AG09319 (cell line): Measurements from ENCODE around the gene CCDC6.

ENCODE experiments used
- DNase-seq: peaks from one replicate; pipeline ENCODE4 v3.0.0-alpha.2; 2010; ENCODE audit warnings: low read depth; ENCODE audit errors: extremely low read depth
- TF ChIP-seq, protein P1 (sequence below): IDR thresholded peaks from 2 replicates; pipeline ENCODE4 v1.5.1; 2011; ENCODE audit warnings: low read depth, mild to moderate bottlenecking, inconsistent platforms, low read length, moderate library complexity

Gene CCDC6

GRCh38 chr10:59741583-59741982 lies 164.8 kb downstream of the CCDC6 start:
- no peak for DNase-seq
- TF ChIP-seq, protein P1, sequence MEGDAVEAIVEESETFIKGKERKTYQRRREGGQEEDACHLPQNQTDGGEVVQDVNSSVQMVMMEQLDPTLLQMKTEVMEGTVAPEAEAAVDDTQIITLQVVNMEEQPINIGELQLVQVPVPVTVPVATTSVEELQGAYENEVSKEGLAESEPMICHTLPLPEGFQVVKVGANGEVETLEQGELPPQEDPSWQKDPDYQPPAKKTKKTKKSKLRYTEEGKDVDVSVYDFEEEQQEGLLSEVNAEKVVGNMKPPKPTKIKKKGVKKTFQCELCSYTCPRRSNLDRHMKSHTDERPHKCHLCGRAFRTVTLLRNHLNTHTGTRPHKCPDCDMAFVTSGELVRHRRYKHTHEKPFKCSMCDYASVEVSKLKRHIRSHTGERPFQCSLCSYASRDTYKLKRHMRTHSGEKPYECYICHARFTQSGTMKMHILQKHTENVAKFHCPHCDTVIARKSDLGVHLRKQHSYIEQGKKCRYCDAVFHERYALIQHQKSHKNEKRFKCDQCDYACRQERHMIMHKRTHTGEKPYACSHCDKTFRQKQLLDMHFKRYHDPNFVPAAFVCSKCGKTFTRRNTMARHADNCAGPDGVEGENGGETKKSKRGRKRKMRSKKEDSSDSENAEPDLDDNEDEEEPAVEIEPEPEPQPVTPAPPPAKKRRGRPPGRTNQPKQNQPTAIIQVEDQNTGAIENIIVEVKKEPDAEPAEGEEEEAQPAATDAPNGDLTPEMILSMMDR, result no peak

DNA sequence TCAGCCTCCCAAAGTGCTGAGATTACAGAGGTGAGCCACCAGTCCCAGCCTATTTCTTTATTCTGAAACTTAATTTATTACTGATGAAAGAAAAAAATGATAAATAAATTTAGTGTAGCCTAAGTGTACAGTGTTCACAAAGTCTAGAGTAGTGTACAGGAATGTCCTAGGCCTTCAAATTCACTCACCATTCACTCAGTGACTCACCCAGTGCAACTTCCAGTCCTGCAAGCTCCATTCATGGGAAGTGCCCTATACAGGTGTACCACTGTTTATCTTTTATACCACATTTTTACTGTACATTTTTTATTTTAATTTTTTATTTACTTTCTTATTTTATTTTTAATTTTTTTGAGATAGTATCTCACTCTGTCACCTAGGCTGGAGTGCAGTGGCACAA lies 165.3 kb downstream of the CCDC6 start:
- no peak for DNase-seq
- TF ChIP-seq, protein P1, result no peak
